BE2C (cell line): ENCODE results near the gene PPM1H.

Experiments used
- DNase-seq: peaks from one replicate; pipeline ENCODE4 v3.0.0-alpha.2; 2020
- H3K27me3 ChIP-seq: fragments of 250-450 bp; sonication (Bioruptor Pico); 2 replicates; pipeline ENCODE4 v1.5.1; 2020; ENCODE audit warnings: mild to moderate bottlenecking
- H3K36me3 ChIP-seq: fragments of 250-450 bp; sonication (Bioruptor Pico); 2 replicates; pipeline ENCODE4 v1.5.1; 2020; ENCODE audit warnings: mild to moderate bottlenecking
- H3K4me1 ChIP-seq: fragments of 250-450 bp; sonication (Bioruptor Pico); 2 replicates; pipeline ENCODE4 v1.5.1; 2020
- H3K4me3 ChIP-seq: 2 replicates; pipeline ENCODE4 v1.5.1; 2011; ENCODE audit warnings: low read depth, low read length
- H3K9me3 ChIP-seq: fragments of 250-450 bp; sonication (Bioruptor Pico); 2 replicates; pipeline ENCODE4 v1.5.1; 2020
- CTCF ChIP-seq: IDR thresholded peaks from 2 replicates; pipeline ENCODE4 v1.5.1; 2012; ENCODE audit warnings: mild to moderate bottlenecking, low read depth, low read length

The PPM1H gene

GRCh38 chr12:62913380-62913779 is 21.6 kb downstream of the PPM1H start:
- H3K4me1 ChIP-seq, result no peaks in the 10 kb centered on the region
- no peak overlapping the region for H3K4me3 ChIP-seq
- H3K9me3 ChIP-seq, result no peaks in the 10 kb centered on the region
- TF ChIP-seq CTCF, result no peak
- H3K27me3 ChIP-seq, result no peaks in the 10 kb centered on the region
- no peaks in the 10 kb centered on the region for H3K36me3 ChIP-seq
- DNase-seq, result no peak

- no peaks in the 10 kb centered on the region for H3K9me3 ChIP-seq
- no peaks in the 10 kb centered on the region for H3K4me1 ChIP-seq
- H3K4me3 ChIP-seq, result no peak overlapping the region
- no peaks in the 10 kb centered on the region for H3K36me3 ChIP-seq
- no peak for DNase-seq
- TF ChIP-seq CTCF, result no peak
- H3K27me3 ChIP-seq, result no peaks in the 10 kb centered on the region
Observed at GRCh38 chr12:62912644-62913043, 22.3 kb downstream of the PPM1H start.

GRCh38 chr12:62911286-62911685 is 23.7 kb downstream of the PPM1H start:
- no peak overlapping the region for H3K4me3 ChIP-seq
- H3K4me1 ChIP-seq, result no peaks in the 10 kb centered on the region
- no peaks in the 10 kb centered on the region for H3K9me3 ChIP-seq
- DNase-seq, result no peak
- H3K36me3 ChIP-seq, result no peaks in the 10 kb centered on the region
- H3K27me3 ChIP-seq, result no peaks in the 10 kb centered on the region
- no peak for TF ChIP-seq CTCF

GRCh38 chr12:62910549-62911169 is 24.3 kb downstream of the PPM1H start:
- Histone ChIP-seq H3K27me3 (0 out of 2 replicates have a peak, but pooled peaks cover 2% of the 10 kb centered on the region), H3K36me3 (no peaks in the 10 kb centered on the region), H3K4me3 (no peak overlapping the region), H3K9me3 (no peaks in the 10 kb centered on the region), H3K4me1 (no peaks in the 10 kb centered on the region)
- TF ChIP-seq CTCF, result no peak
- DNase-seq, result no peak

GRCh38 chr12:62909340-62909739 is 25.6 kb downstream of the PPM1H start:
- Histone ChIP-seq H3K4me3 (no peak overlapping the region), H3K4me1 (no peaks in the 10 kb centered on the region), H3K27me3 (0 out of 2 replicates have a peak, but pooled peaks cover 12% of the 10 kb centered on the region), H3K36me3 (no peaks in the 10 kb centered on the region), H3K9me3 (no peaks in the 10 kb centered on the region)
- TF ChIP-seq CTCF, result no peak
- DNase-seq, result no peak

- Histone ChIP-seq H3K9me3 (no peaks in the 10 kb centered on the region), H3K4me1 (no peaks in the 10 kb centered on the region), H3K36me3 (no peaks in the 10 kb centered on the region), H3K4me3 (no peak overlapping the region), H3K27me3 (0 out of 2 replicates have a peak, but pooled peaks cover 12% of the 10 kb centered on the region)
- DNase-seq, result no peak
- no peak for TF ChIP-seq CTCF
Observed at GRCh38 chr12:62908674-62909073, 26.3 kb downstream of the PPM1H start.
